ENCODE results near the gene NET1. TPM values are rescaled to one million over a fixed set of nuclear protein-coding genes. Genes with fewer than 3 reads are reported as not detected.

NET1 gene
- total RNA-seq, 1 donor from 2014 or later, result 103 TPM

DNA sequence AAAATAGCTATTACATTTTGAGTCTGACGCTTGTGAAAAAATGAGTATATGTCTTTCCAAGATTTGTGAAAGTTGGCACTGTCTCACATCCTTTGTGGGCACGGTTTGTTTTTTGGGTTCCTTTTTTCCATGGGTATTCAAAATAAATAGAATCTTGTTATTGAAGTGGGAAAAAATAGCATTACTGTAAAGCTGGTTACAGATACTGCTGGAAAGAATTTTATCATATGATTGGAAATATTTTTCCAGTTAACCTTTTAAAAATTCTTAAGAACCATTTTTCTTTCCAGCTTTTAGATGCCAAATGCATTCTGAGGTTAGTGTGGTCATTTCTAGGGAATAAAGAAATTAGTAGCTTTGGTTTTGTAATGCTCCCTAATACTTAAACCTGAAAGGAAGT, 11.4 kb downstream of the NET1 start:
- Histone ChIP-seq H3K4me3 (no peak overlapping the region), H3K9me3 (no peaks in the 10 kb centered on the region), H3K27me3 (no peaks in the 10 kb centered on the region), H3K4me1 (no peaks in the 10 kb centered on the region), H3K27ac (no peak overlapping the region), H3K36me3 (no peaks in the 10 kb centered on the region)
- DNase-seq (ENCODE audit: extremely low spot score in 2 of 2), result no peak
- intact Hi-C loops (cut with DNase I), result no loop called here
- TF ChIP-seq, protein P1, sequence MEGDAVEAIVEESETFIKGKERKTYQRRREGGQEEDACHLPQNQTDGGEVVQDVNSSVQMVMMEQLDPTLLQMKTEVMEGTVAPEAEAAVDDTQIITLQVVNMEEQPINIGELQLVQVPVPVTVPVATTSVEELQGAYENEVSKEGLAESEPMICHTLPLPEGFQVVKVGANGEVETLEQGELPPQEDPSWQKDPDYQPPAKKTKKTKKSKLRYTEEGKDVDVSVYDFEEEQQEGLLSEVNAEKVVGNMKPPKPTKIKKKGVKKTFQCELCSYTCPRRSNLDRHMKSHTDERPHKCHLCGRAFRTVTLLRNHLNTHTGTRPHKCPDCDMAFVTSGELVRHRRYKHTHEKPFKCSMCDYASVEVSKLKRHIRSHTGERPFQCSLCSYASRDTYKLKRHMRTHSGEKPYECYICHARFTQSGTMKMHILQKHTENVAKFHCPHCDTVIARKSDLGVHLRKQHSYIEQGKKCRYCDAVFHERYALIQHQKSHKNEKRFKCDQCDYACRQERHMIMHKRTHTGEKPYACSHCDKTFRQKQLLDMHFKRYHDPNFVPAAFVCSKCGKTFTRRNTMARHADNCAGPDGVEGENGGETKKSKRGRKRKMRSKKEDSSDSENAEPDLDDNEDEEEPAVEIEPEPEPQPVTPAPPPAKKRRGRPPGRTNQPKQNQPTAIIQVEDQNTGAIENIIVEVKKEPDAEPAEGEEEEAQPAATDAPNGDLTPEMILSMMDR (IDR thresholded peaks at IDR 0.05), result no peak
- TF ChIP-seq POLR2A (IDR thresholded peaks at IDR 0.05), result no peak
- TF ChIP-seq POLR2AphosphoS5 (IDR thresholded peaks at IDR 0.05; ENCODE audit: insufficient read depth in 1 of 2, low read depth in 1 of 2), result no peak

DNA sequence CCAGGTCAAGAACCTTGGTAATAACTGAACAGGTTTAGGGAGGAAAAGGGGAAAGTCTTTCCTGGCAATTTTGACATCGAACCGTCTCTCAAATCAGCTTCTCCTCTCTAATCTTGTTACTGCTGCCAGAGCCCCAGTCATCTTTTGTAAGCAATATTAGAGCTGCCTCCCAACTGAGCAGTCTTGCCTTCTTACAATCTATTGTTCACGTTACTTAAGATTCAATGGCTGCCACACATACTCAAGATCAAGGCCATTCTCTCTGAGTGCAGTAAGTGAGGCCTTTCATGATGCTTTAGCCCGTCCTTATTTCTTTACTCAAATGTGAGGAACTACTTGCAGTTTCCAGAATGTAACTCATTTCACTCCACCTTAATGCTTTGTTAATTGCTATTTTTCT, 12.4 kb downstream of the NET1 start:
- no peak overlapping the region for H3K4me3 ChIP-seq
- no peak for DNase-seq (ENCODE audit: extremely low spot score in 2 of 2)
- intact Hi-C loops (cut with DNase I), result no loop called here
- no peaks in the 10 kb centered on the region for H3K36me3 ChIP-seq
- no peaks in the 10 kb centered on the region for H3K4me1 ChIP-seq
- no peak for TF ChIP-seq POLR2A (IDR thresholded peaks at IDR 0.05)
- TF ChIP-seq, protein P1 (IDR thresholded peaks at IDR 0.05), result no peak
- TF ChIP-seq POLR2AphosphoS5 (IDR thresholded peaks at IDR 0.05; ENCODE audit: insufficient read depth in 1 of 2, low read depth in 1 of 2), result no peak
- H3K27me3 ChIP-seq, result no peaks in the 10 kb centered on the region
- no peaks in the 10 kb centered on the region for H3K9me3 ChIP-seq
- no peak overlapping the region for H3K27ac ChIP-seq

DNA sequence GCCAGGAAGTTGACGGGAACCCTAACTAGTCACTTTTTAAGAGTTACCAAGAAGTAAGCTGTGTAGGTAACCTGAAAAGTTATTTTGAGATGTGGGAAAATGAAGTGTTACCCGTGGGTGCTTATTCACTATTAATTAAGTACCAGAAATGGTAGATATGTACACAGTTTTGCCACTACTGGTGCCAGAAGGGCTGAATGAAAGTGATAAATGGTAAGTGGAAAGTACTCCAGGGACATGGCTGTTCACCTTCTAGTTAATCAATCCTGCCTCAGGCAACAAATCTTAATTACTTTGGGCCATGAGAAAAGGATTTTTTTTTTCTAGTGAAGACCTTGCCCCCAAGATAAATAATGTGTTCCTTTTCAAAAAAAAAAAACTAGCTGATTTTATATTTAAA, 15.8 kb downstream of the NET1 start:
- Histone ChIP-seq H3K9me3 (no peaks in the 10 kb centered on the region), H3K36me3 (peaks cover 0 to 9% of the 10 kb centered on the region in 2 donors), H3K4me1 (no peaks in the 10 kb centered on the region), H3K27me3 (no peaks in the 10 kb centered on the region), H3K4me3 (no peak overlapping the region), H3K27ac (no peak overlapping the region)
- TF ChIP-seq, protein P1 (IDR thresholded peaks at IDR 0.05), result no peak
- no peak for TF ChIP-seq POLR2AphosphoS5 (IDR thresholded peaks at IDR 0.05; ENCODE audit: insufficient read depth in 1 of 2, low read depth in 1 of 2)
- no peak for TF ChIP-seq POLR2A (IDR thresholded peaks at IDR 0.05)
- intact Hi-C loops (cut with DNase I), result no loop called here
- no peak for DNase-seq (ENCODE audit: extremely low spot score in 2 of 2)

DNA sequence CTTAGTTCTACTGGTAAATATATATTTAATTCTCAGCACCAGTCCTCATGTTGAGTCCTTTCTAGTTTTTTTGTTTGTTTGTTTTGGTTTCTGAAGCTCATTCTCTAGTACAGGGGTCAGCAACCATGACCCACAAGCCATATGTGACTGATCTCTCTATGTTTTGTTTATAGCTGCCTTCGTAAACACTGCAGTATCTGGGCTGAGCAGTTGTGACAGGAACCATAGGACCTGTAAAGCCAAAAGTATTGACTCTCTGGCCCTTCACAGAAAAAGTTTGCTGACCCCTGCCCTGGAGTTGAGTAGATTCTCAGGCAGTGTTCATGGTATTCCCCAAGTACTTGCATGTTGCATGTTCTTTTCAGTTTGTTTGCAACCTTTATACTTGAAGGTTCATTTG, 20.8 kb downstream of the NET1 start:
- no peaks in the 10 kb centered on the region for H3K27me3 ChIP-seq
- DNase-seq (ENCODE audit: extremely low spot score in 2 of 2), result no peak
- H3K4me1 ChIP-seq, result no peaks in the 10 kb centered on the region
- H3K36me3 ChIP-seq, result peaks cover 0 to 9% of the 10 kb centered on the region in 2 donors
- H3K27ac ChIP-seq, result no peak overlapping the region
- intact Hi-C loops (cut with DNase I), result no loop called here
- H3K4me3 ChIP-seq, result no peak overlapping the region
- H3K9me3 ChIP-seq, result no peaks in the 10 kb centered on the region
- TF ChIP-seq POLR2A (IDR thresholded peaks at IDR 0.05) (no peak), POLR2AphosphoS5 (IDR thresholded peaks at IDR 0.05; ENCODE audit: insufficient read depth in 1 of 2, low read depth in 1 of 2) (no peak)
- TF ChIP-seq, protein P1 (IDR thresholded peaks at IDR 0.05), result no peak

DNA sequence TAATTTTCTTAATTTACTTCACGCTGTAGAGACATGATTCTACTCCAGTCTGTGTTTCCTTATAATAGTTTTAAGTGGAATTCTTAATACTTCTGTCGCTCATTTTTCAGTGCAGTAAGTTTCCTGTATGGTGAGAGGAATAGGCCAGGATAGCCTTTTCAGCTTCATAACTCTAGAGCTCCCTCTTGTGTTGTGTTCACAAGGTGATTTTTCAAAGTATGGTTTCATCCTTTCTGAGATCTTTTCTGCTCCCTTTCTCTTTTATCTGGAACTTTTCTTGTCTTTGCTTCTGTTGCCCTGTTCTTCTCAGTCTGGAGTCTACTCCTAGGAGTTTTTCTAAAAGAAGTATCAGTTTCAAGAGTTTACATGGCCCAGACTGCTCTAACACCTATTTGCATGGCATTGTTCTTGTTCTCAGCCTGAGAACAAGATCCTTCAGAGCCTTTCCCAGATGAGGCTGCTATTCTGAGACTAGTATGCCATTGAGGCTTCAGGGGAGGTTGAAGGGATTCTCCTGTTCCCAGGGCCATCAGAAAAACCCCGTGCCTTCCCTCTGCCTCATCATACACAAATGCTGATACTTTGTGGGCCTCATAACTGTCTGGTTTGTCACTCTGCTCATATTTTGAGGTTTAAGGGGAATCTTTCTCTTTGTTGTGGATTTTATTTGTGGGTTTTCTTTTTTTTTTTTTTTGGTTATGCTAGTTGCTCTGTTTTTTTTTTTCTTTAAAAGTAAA, 21.8 kb downstream of the NET1 start:
- no peak overlapping the region for H3K27ac ChIP-seq

More for the DNA sequence above, 21.8 kb downstream of the NET1 start:
- Histone ChIP-seq H3K9me3 (no peaks in the 10 kb centered on the region), H3K4me3 (no peak overlapping the region), H3K36me3 (peaks cover 0 to 9% of the 10 kb centered on the region in 2 donors), H3K27me3 (no peaks in the 10 kb centered on the region), H3K4me1 (no peaks in the 10 kb centered on the region)
- intact Hi-C loops (cut with DNase I), result no loop called here
- no peak for DNase-seq (ENCODE audit: extremely low spot score in 2 of 2)
- TF ChIP-seq, protein P1 (IDR thresholded peaks at IDR 0.05), result peak; percentile 27 to 58 (median 41)
- peak in 1 of 2 donors; percentile 15 for TF ChIP-seq POLR2AphosphoS5 (IDR thresholded peaks at IDR 0.05; ENCODE audit: insufficient read depth in 1 of 2, low read depth in 1 of 2)
- no peak for TF ChIP-seq POLR2A (IDR thresholded peaks at IDR 0.05)
